Fibroblast of villous mesenchyme (primary cell): ENCODE results near the gene FLT1. TPM values are rescaled to one million over a fixed set of nuclear protein-coding genes. Genes with fewer than 3 reads are reported as not detected.

Source experiments
- DNase-seq: peaks from one replicate; pipeline ENCODE4 v3.0.0-alpha.2; 2010; ENCODE audit warnings: low read depth
- H3K4me3 ChIP-seq: 2 replicates; pipeline ENCODE4 v1.5.1; 2011; ENCODE audit warnings: low read depth, mild to moderate bottlenecking, low read length
- CTCF ChIP-seq: IDR thresholded peaks from 2 replicates; pipeline ENCODE4 v1.5.1; 2012; ENCODE audit warnings: low read depth, mild to moderate bottlenecking, low read length; ENCODE audit not compliant: insufficient read depth
- total RNA-seq: library from RNA; depleted of rRNA; stranded (reverse); fragments of >200 nt; gene quantifications from 2 replicates; pipeline ENCODE4 v1.2.3, GENCODE V29; 2012

Gene FLT1
- total RNA-seq, 1 donor: 12.1 TPM

GRCh38 chr13:28440774-28441504 is 54.0 kb downstream of the FLT1 start:
- H3K4me3 ChIP-seq: no peak overlapping the region
- no peak for TF ChIP-seq CTCF
- DNase-seq: no peak

GRCh38 chr13:28438598-28439334 is 56.2 kb downstream of the FLT1 start:
- no peak overlapping the region for H3K4me3 ChIP-seq
- no peak for DNase-seq
- TF ChIP-seq CTCF: no peak

DNA sequence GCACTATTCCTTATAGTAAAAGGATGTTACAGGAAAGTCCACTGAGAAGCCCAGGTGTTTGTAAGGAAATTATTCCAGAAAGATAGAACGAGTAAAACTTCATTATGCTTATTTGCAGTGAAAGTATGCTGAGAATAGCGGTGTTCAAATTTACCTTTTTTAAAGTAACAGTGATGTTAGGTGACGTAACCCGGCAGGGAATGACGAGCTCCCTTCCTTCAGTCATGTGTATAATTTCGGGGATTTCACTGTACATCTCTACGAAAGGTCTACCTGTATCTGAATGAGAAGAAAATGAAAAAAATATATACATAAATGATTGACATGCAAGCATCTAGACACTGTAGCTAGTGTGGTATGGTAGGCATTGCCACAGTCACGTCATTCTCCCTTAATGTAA is 56.9 kb downstream of the FLT1 start:
- H3K4me3 ChIP-seq: no peak overlapping the region
- no peak for TF ChIP-seq CTCF
- DNase-seq: no peak

- no peak for DNase-seq
- H3K4me3 ChIP-seq: no peak overlapping the region
- TF ChIP-seq CTCF: no peak
Observed at GRCh38 chr13:28435917-28436316, 59.0 kb downstream of the FLT1 start.

GRCh38 chr13:28434926-28435325 is 60.0 kb downstream of the FLT1 start:
- no peak for TF ChIP-seq CTCF
- no peak overlapping the region for H3K4me3 ChIP-seq
- DNase-seq: peak; percentile 46

DNA sequence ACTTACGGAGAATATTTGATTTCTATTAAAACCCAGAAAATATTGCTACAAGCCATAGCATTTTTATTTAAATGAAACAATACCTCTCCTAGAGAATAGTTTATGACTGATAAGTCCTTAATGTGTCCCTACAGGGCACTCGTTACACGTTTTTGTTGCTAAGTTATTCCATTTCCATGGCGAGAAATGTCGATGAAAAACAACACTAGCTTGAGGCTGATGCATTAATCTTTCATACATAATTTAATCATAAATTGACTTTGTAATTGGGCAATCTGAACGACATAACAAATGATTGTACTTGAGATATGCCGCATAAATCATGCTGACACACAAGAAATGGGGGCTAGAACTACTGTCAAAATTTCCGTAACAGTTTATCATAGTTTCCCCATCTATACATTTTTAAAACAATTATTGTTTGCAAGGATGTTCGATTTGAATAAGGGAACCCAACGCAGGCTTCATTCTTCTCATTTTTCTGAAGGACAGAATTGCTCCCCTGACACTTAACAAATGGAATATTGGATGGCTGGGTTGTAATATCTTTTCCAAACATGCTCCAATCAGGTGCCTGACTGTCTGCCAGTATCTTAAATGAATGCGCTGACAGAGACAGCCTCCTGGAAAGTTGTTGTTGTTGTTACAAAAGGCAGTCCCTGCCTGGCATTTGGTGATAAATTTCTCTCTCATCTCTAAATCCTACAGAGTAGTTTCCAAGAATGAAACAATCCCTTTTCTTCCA is 61.9 kb downstream of the FLT1 start:
- no peak for DNase-seq
- no peak for TF ChIP-seq CTCF
- H3K4me3 ChIP-seq: no peak overlapping the region
